ENCODE results near the gene TTC28.
A peak's percentile ranks its signal among the peaks of the same experiment; 100 is the strongest.

TTC28 gene

DNA sequence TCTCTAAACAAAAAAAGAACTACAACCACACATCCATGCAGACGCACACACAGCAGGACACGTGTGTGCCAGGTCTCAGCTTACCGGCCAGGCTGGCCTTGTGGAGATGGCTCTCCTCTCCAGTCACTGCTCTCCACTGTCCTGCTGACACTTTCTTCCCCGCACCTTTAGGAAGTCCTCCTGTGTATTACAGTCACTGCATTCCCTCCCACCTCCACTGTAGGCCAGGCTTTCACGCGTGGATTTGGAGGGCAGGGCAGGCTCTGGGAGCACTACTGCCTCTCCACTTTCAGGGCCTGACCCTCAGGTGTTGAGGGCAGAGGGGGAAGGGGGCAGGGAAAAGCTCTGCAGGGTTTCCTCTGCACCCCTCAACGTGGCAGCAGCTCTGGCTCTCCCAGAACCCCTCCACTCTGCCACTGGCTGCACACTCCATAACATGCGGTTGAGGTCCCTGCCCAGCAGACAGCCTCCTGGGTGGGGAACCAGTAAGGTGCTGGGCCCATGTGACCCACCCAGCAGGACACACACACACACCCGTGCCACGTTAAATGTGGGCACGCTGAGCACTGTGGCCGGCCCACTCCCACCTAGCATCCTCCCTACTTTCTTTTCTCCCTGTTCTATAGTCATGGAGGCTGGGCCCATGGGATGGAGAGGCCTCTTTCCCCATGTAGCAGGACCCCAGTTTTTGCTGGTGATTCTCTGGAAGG, 653.6 kb downstream of the TTC28 start:
- no peak for DNase-seq (ENCODE audit: low spot score)

- peak; percentile 90 for DNase-seq (ENCODE audit: low spot score)
Observed at GRCh38 chr22:28025333-28025732, 654.3 kb downstream of the TTC28 start.

DNA sequence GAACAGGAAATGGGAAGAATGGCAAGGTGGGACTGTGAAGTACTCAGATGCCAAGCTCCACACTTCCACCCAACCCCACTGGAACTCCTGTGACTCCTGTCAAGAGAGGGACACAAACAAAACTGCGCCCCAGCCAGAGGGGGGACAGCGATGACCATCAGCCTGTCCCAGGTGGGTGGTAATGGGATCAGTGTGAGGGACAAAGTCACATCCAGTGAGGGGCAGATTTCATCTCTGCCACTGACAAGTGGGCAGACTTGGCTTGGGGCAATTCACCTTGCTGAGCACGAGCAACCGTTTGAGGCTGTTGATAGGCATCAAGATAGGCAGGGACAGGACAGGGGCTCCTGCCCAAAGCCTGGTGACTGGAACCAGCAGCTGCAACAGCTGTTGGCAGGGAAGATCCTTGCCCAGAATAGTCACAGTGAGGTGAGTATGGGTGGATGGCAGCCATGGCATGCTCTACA, 655.2 kb downstream of the TTC28 start:
- DNase-seq (ENCODE audit: low spot score): no peak

DNA sequence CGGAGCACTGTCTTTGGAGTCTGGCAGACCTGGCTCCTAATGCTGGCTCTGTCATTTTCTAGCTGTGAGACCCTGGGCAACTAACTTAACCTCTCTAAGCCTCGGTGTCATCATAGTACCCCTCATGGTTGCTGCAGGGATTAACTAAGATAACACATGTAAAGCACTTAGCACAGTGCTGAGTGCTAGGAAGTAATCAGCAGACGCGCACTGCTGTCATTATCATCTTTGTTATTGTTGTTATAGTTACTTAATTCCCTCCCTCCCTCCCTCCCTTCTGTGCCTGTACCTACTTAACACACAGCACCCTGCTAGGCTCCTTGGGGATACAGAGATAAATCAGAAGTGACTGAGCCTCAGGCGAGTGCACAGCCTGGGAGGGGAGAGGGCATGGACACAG, 655.9 kb downstream of the TTC28 start:
- no peak for DNase-seq (ENCODE audit: low spot score)

GRCh38 chr22:28023036-28023435, 656.6 kb downstream of the TTC28 start:
- no peak for DNase-seq (ENCODE audit: low spot score)

GRCh38 chr22:28021998-28022660, 657.5 kb downstream of the TTC28 start:
- DNase-seq (ENCODE audit: low spot score): no peak

- DNase-seq (ENCODE audit: low spot score): peak; percentile 58
Observed at GRCh38 chr22:28021116-28021997, 658.3 kb downstream of the TTC28 start.

- peak; percentile 95 for DNase-seq (ENCODE audit: low spot score)
Observed at GRCh38 chr22:28019881-28020861, 659.5 kb downstream of the TTC28 start.

DNA sequence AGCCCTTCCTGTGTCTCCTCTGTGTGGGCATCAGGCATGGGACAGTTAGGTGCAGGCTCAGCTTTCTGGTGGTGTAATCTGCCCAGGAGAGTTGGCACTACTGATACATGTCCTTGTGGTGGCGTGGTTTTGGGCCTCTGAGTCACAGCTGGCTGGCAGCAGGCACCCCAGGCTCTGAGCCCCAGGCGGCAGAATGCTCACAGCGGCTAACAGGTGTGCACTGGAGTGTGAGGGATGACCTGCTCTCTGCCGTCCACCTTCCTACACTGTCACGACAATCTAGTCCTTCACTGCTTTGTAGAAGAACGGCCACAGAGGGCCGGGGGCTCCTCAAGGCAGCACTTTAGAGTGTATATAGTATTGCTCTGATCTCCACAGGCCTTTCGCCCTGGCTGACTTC, 660.3 kb downstream of the TTC28 start:
- DNase-seq (ENCODE audit: low spot score): no peak

- DNase-seq (ENCODE audit: low spot score): no peak
Observed at GRCh38 chr22:28018461-28018927, 661.1 kb downstream of the TTC28 start.

DNA sequence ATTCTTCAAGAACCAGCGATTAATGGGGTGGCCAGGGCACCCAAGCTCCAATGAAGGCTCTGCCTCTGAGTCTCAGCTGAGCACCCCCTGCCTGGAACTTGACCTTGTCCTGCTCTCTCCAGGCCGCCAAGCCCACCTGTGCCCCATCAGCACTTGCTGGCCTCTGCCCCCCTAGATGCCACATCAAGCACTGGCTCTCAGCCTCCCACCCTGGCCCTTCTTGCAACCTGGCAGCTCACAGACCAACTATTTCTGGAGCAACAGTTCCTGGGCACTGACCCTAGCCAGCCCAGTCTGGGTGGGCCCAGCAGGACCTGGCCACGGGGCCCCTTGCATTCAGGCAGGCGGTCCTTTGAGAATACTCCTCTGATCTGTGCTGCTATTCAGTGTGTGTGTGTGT, 661.8 kb downstream of the TTC28 start:
- no peak for DNase-seq (ENCODE audit: low spot score)

DNA sequence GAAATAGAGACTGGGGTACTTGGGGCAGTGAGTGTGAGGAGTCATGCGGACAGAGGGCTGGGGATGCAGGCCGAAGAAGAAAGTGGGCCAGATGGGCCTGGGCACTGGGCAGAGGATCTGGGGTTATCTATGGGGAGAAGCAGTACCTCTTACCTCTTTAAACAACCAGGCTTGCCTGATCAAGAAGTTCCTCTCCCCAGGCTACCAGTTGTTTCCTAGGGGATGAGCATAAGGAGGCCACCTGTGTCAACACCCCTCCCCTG, 662.2 kb downstream of the TTC28 start:
- DNase-seq (ENCODE audit: low spot score): no peak

DNA sequence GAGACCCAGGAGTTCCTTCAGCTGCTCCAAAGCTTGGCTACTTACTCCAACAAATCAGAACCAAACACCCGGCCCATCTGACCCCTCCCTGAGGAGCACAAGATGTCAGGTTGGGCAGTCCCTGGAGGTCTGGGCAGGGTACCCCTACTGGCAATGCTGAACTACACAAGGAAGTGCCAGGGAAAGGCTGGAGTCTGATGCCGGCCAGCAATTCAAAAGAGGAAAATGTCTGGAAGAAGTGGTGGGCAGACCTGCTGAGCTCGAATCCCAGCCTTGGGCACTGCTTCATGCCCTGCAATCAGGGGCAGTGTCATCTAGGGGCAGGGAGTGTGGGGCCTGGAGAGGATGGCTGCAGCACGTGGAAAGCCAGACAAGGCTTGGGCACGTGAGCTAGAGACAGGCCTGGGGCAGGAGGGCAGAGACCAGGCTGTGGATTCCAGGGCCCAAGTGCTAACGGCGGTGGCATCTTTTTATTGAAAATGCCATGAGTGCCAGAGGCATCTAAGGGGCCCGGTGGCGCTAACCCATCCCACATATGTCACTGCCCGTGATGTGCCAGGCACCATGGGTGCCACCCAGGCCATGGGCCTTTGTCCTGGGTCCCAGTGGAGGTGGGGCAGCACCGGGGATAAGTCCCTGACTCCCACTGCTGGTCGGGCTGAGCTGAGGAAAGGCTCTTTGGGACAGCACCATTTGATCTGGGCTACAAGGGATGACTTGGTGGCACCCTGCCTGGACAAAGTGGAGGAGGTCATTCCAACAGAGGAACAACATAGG, 662.7 kb downstream of the TTC28 start:
- DNase-seq (ENCODE audit: low spot score): no peak

DNA sequence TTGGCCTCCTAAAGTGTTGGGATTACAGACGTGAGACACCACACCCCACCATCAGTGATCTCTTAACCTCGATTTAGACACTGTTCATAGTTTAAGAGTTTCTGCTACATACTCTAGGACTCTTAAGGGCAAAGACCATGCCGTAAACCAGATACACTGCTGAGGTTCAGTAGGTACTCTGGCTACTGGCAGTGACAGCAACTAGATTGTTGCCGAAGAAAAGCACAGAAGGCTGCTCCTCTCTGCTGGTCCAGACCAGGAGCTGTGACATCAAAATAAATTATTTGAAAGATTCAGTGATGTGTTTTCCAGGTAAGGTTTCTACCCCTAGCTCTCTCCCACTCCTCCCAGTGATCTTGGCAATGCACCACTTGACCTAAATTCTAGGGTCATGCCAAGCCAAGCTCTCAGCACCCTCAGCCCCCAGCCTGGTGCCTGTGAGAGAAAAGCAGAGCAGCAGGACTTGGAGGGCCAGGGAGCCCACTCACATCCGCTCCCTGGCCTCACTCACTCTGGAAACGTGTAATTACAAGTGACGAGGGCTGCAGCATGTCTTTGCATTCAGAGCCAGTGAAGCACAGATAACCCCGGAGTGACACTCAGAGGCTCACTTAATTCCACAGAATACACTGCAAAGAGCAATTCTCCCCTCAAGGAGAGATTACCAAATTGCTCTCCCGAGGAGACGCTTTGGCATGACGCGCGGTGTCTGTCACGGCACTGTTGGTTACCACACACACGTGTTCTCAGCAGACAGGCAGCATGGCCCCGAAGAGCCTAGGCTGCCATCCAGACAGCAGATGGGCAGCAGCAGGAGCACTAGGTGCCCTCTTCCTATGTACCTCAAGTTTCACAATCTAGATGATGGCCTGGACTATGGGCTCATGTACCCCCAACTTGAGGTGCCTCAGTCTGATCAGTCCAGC, 663.7 kb downstream of the TTC28 start:
- peak; percentile 98 for DNase-seq (ENCODE audit: low spot score)

DNA sequence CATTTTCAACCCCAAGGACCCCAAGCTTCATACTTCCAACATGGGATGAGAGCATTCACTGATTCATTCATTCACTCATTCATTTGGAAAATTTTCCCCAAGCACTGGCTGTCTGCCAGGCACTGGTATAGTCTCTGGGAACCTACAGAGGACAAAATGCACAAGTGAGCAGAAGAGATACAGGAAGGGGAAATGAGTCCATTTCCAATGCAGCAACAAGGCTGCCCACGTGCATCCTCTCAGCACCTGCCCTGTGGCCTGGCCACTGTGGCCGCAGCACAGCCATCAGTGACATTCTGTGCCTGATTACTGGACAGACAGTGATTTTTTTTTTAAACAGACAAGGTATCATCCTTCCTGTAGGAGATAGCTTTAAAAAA, 664.6 kb downstream of the TTC28 start:
- no peak for DNase-seq (ENCODE audit: low spot score)

DNA sequence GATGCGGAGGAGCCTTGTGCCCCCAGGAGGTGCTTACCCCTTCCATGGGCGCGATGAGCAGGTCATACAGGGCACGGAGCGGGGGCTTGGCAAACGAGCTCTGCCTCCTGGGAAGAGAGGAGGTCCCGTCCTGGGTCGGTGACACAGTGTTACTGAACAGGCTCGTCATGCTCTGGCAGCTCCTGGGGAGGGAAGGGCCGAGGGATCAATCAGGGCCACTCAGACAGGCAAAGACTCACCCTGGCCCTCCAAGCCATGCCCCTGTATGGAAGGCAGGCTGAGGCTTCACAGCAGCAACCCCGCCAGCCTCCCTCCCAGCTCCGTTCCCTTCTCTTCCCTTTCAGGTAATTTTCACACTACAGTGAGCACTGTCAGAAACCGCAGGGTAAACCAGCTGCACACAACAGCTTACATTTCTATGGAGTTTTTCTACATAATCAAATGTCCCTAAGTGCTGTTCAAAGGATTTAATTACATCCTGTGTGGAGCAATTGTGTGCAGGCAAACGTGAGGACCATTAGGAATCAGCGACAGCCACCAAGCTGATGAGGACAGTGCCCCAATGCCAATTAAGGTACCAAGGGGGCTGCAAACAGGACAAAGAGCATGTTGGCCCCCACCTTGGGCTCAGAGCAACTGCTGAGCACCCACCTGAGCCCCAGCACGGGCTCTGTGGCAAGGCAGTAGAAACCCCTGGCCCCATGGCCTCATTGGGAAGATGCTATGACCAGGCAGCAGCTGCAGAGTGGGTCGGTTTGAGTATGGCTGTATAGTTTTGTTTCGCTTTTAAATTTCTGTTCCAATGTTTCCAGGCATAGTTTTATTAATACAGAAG, 665.2 kb downstream of the TTC28 start:
- no peak for DNase-seq (ENCODE audit: low spot score)

GRCh38 chr22:28013611-28014010, 666.0 kb downstream of the TTC28 start:
- DNase-seq (ENCODE audit: low spot score): no peak

DNA sequence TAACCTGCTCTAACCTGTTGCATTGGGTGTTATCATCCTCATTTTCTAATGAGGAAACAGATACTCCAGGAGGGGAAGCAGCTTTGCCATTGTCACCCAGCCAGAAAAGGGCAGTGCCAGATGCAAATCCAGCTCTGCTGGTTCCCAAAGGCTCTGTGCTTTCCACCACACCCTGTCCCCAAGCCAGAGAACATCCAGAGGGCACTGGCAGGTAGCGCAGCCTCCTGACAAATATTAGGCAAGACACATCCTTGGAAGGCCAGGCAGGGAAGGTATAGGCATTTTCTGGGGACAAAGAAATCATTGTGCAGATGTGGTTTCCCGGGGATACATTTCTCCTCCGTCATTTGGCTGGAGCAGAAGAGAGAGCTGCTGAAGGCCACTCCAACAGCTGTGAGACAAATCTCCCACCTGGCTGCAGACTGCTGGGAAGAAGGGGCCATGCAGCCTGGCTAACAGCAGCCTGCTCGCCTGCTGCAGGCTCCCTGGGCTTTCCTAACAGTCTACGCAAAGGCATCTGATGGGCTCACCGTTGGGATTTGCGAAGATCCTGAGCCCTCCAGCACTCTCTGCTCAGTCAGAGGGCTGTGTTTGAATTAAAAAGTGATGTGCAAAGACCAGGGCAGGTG, 666.7 kb downstream of the TTC28 start:
- no peak for DNase-seq (ENCODE audit: low spot score)
